Spleen (tissue), 7 donors: Measurements from ENCODE around the gene ZNF687.

Source experiments
- CTCF ChIP-seq, 11 experiments: fragments of 200-600 bp in 7 of 11; fragments of 450-650 bp in 4 of 11; sonication (generic) in 4 of 11; IDR thresholded peaks in 8 of 11; conservative IDR thresholded peaks in 3 of 11; 1 replicate in 7 of 11; 2 replicates in 4 of 11; pipeline versions ENCODE4 v1.4.0 to v1.8.0; 2016 to 2021; ENCODE audit warnings: antibody characterized with exemption in 11 of 11, inconsistent platforms in 4 of 11, mild to moderate bottlenecking in 1 of 11
- POLR2A ChIP-seq, 3 donors: fragments of 450-650 bp; IDR thresholded peaks; one replicate each; pipeline ENCODE4 v1.5.1; 2017; ENCODE audit warnings: antibody characterized with exemption in 3 of 3, mild to moderate bottlenecking in 1 of 3
- donor health status: DM: no; HTN: no; CAD: no; lungs with moderate emphysema.
- donor health status: DM: no; HTN: no; CAD: no.
- donor health status: DM: no; HTN: no; CAD: no.

DNA sequence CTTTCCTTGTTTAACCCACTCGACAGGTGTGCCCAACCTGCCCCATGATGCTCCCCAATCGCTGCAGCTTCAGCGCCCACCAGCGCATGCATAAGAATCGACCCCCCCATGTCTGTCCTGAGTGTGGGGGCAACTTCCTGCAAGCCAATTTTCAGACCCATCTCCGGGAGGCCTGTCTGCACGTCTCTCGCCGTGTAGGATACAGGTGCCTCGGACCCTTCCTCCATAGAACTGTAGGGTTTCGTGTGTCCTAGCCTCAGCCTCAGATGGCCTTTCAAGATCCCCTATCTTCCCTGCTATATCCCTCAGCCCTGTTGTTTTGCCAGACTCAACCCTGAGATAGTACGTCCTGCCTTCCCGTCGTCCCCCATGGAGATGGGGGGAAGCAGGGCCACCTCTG lies 6.4 kb downstream of the ZNF687 start:
- TF ChIP-seq POLR2A (IDR thresholded peaks at IDR 0.05) (no peak), CTCF (IDR thresholded peaks at IDR 0.05 in 8 of 11, conservative IDR thresholded peaks at IDR 0.05 in 3 of 11) (no peak)
